Omental fat pad (tissue), 4 donors: ENCODE results near the gene SWAP70. TPM values are rescaled to one million over a fixed set of nuclear protein-coding genes. Genes with fewer than 3 reads are reported as not detected.

Source experiments
- ATAC-seq: fragments of 150-250 bp; one replicate; pipeline ENCODE4 v1.9.1; 2016; ENCODE audit warnings: mild to moderate bottlenecking, moderate library complexity; ENCODE audit not compliant: low FRiP score
- DNase-seq: peaks from one replicate; pipeline ENCODE4 v3.0.0-alpha.2; 2019; ENCODE audit warnings: low spot score
- CTCF ChIP-seq, 3 donors: fragments of 450-650 bp; IDR thresholded peaks; one replicate each; pipeline ENCODE4 v1.5.1; 2016 to 2017; ENCODE audit warnings: antibody characterized with exemption in 3 of 3, mild to moderate bottlenecking in 3 of 3, moderate library complexity in 2 of 3
- total RNA-seq, 4 donors: library from RNA; depleted of rRNA; stranded (reverse); fragments of >200 nt; gene quantifications; one replicate each; pipeline ENCODE4 v1.1.0, GENCODE V29; 2016

Gene SWAP70
- total RNA-seq, 4 donors from 2014 or later = 35.6 to 81.7 (median 61.0) TPM

DNA sequence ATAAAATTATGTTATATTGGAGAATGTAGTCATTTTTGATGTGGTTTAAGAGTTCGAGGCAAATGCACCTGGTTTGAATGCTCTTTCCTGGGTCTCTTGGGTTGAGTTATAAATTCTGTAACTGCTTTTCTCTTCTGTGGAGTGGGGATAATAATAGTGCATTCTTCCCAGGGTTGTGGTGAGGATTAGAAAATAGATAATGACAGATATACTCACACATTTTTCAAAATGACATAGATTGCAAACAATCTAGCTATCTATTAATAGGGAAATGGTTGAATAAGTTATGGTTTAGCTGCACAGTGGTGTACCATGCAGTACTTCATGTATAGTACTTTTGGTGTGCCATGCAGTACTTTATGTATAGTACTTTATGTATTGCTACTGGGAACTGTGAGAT is 67.4 kb downstream of the SWAP70 start:
- ATAC-seq = no peak

GRCh38 chr11:9732453-9732852 is 68.6 kb downstream of the SWAP70 start:
- ATAC-seq (no peak), DNase-seq (no peak)
- TF ChIP-seq CTCF (IDR thresholded peaks at IDR 0.05) = no peak

More for the DNA sequence above, 67.4 kb downstream of the SWAP70 start:
- DNase-seq = no peak
- TF ChIP-seq CTCF (IDR thresholded peaks at IDR 0.05) = no peak

DNA sequence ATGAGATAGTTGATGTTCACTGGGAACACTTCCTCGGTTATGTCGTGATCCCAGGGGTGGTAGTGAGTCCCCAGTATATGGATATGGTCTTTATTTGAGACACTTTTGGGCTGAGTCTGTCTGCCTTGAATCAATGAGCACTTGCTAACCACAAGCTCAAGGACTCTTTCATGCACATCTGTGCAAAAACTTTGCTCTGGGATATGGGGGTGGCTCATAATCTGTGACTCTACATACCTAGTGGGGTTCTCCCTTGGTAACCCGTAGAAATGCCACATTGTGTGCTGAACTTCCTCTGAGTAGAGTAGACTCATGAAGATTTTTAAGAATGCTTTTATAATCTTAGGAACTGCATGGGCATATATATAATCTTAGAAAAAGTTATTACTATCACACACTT is 69.3 kb downstream of the SWAP70 start:
- DNase-seq (no peak), ATAC-seq (no peak)
- TF ChIP-seq CTCF (IDR thresholded peaks at IDR 0.05) = no peak

DNA sequence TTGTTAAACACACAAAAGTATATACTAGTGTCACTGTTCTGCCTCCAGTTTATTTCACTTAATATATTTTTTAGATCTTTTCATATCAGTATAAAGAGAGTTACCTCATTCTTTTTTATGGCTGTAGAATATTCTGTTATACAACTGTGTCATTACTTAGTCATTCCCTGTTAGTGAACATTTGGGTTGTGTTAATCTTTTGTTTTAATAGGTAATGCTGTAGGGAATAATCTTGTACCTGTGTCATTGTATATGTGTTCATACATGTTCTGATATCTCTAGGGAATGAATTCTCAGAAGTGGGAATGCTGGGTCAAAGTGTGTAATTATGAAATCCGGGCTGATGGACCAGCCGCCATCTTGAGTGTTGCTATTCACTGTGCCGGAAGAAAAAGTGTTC is 71.4 kb downstream of the SWAP70 start:
- TF ChIP-seq CTCF (IDR thresholded peaks at IDR 0.05) = no peak
- DNase-seq (no peak), ATAC-seq (no peak)

GRCh38 chr11:9735919-9736318 is 72.0 kb downstream of the SWAP70 start:
- DNase-seq (no peak), ATAC-seq (no peak)
- no peak for TF ChIP-seq CTCF (IDR thresholded peaks at IDR 0.05)

DNA sequence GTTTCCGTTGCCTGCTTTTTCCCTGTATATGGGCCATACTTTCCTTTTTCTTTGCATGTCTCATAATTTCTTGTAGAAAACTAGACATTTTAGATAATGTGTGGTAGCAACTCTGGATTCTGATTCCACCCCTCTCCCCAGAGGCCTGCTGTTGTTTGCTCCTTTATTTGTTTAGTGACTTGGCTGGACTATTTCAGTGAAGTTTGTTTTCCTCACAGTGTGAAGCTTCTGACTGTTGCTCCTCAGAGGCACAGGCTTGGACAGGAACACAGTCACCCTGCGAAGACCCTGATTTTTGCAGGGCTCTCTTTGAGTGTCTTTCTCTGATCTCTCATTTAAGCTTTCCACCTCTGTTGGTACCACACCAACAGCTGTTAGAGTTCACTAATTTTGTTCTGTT is 72.5 kb downstream of the SWAP70 start:
- no peak for TF ChIP-seq CTCF (IDR thresholded peaks at IDR 0.05)
- ATAC-seq (no peak), DNase-seq (no peak)

DNA sequence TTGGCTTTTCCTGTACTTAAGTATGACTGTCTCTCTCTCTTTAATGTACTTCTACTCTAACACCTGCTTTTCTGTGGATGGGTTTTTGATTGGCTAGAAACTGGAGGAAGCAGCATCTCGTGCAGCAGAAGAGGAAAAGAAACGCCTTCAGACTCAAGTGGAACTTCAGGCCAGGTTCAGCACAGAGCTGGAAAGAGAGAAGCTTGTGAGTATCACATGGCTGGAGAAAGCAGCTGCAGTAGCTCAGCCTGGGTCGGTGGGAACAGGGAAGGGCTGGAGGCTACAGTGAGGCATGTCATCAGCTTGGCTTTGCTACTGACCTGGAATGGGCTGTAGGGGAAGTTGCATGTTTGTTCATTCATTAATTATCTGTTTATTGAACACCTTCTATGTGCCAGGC is 74.2 kb downstream of the SWAP70 start:
- TF ChIP-seq CTCF (IDR thresholded peaks at IDR 0.05) = no peak
- no peak for DNase-seq
- no peak for ATAC-seq
